Duodenal mucosa (tissue), 2 donors: Measurements from ENCODE around the gene NYAP2.

Experiments used
- H3K27ac ChIP-seq: one replicate; pipeline ENCODE4 v1.7.0; 2013; ENCODE audit warnings: low read depth, low read length
- H3K27me3 ChIP-seq, 2 donors: one replicate each; pipeline ENCODE4 v1.7.0; 2013; ENCODE audit warnings: low read length in 2 of 2, control low read depth in 1 of 2; ENCODE audit not compliant: insufficient read depth in 2 of 2, control insufficient read depth in 1 of 2
- H3K36me3 ChIP-seq, 2 donors: one replicate each; pipeline ENCODE4 v1.7.0; 2013; ENCODE audit warnings: low read length in 2 of 2, control low read depth in 1 of 2; ENCODE audit not compliant: insufficient read depth in 2 of 2, control insufficient read depth in 1 of 2
- H3K4me1 ChIP-seq, 2 donors: one replicate each; pipeline ENCODE4 v1.7.0; 2013; ENCODE audit warnings: low read length in 2 of 2, control low read depth in 1 of 2; ENCODE audit not compliant: insufficient read depth in 2 of 2, control insufficient read depth in 1 of 2
- H3K4me3 ChIP-seq, 2 donors: one replicate each; pipeline ENCODE4 v1.7.0; 2013; ENCODE audit warnings: low read length in 2 of 2, low read depth in 1 of 2
- H3K9ac ChIP-seq, 2 donors: one replicate each; pipeline ENCODE4 v1.7.0; 2013; ENCODE audit warnings: low read length in 2 of 2, low read depth in 1 of 2
- H3K9me3 ChIP-seq, 2 donors: one replicate each; pipeline ENCODE4 v1.7.0; 2013; ENCODE audit warnings: low read length in 2 of 2, control low read depth in 1 of 2; ENCODE audit not compliant: control insufficient read depth in 1 of 2

NYAP2 gene

GRCh38 chr2:225574582-225575138 is 175.2 kb downstream of the NYAP2 start:
- no peaks in the 10 kb centered on the region for H3K9me3 ChIP-seq
- H3K4me1 ChIP-seq = no peaks in the 10 kb centered on the region
- H3K27ac ChIP-seq = no peak overlapping the region
- H3K9ac ChIP-seq = no peak overlapping the region
- H3K27me3 ChIP-seq = no peaks in the 10 kb centered on the region
- no peak overlapping the region for H3K4me3 ChIP-seq
- no peaks in the 10 kb centered on the region for H3K36me3 ChIP-seq

GRCh38 chr2:225581135-225581534 is 181.6 kb downstream of the NYAP2 start:
- no peaks in the 10 kb centered on the region for H3K9me3 ChIP-seq
- H3K27ac ChIP-seq = no peak overlapping the region
- no peak overlapping the region for H3K4me3 ChIP-seq

GRCh38 chr2:225581906-225582305 is 182.4 kb downstream of the NYAP2 start:
- Histone ChIP-seq H3K27me3 (no peaks in the 10 kb centered on the region), H3K9me3 (no peaks in the 10 kb centered on the region), H3K4me3 (no peak overlapping the region), H3K4me1 (no peaks in the 10 kb centered on the region), H3K9ac (no peak overlapping the region), H3K36me3 (no peaks in the 10 kb centered on the region), H3K27ac (no peak overlapping the region)

More at GRCh38 chr2:225581135-225581534, 181.6 kb downstream of the NYAP2 start:
- Histone ChIP-seq H3K4me1 (no peaks in the 10 kb centered on the region), H3K9ac (no peak overlapping the region), H3K36me3 (no peaks in the 10 kb centered on the region), H3K27me3 (no peaks in the 10 kb centered on the region)

- no peaks in the 10 kb centered on the region for H3K27me3 ChIP-seq
- no peaks in the 10 kb centered on the region for H3K36me3 ChIP-seq
- no peak overlapping the region for H3K27ac ChIP-seq
- no peaks in the 10 kb centered on the region for H3K4me1 ChIP-seq
- no peak overlapping the region for H3K4me3 ChIP-seq
- H3K9me3 ChIP-seq = no peaks in the 10 kb centered on the region
- H3K9ac ChIP-seq = no peak overlapping the region
These were observed 183.0 kb downstream of the NYAP2 start for GRCh38 chr2:225582355-225583116.

- Histone ChIP-seq H3K9ac (no peak overlapping the region), H3K36me3 (no peaks in the 10 kb centered on the region), H3K4me1 (no peaks in the 10 kb centered on the region), H3K27me3 (no peaks in the 10 kb centered on the region), H3K27ac (no peak overlapping the region), H3K9me3 (no peaks in the 10 kb centered on the region), H3K4me3 (no peak overlapping the region)
These were observed 185.3 kb downstream of the NYAP2 start for GRCh38 chr2:225584796-225585195.

- no peaks in the 10 kb centered on the region for H3K4me1 ChIP-seq
- no peaks in the 10 kb centered on the region for H3K9me3 ChIP-seq
- no peak overlapping the region for H3K27ac ChIP-seq
These were observed 191.4 kb downstream of the NYAP2 start for GRCh38 chr2:225590932-225591331.

GRCh38 chr2:225597911-225598310 is 198.4 kb downstream of the NYAP2 start:
- no peaks in the 10 kb centered on the region for H3K36me3 ChIP-seq
- H3K27ac ChIP-seq = no peak overlapping the region
- H3K4me1 ChIP-seq = no peaks in the 10 kb centered on the region
- no peak overlapping the region for H3K9ac ChIP-seq
- no peaks in the 10 kb centered on the region for H3K27me3 ChIP-seq
- no peak overlapping the region for H3K4me3 ChIP-seq
- no peaks in the 10 kb centered on the region for H3K9me3 ChIP-seq

More at GRCh38 chr2:225590932-225591331, 191.4 kb downstream of the NYAP2 start:
- Histone ChIP-seq H3K4me3 (no peak overlapping the region), H3K27me3 (no peaks in the 10 kb centered on the region), H3K36me3 (no peaks in the 10 kb centered on the region), H3K9ac (no peak overlapping the region)

- Histone ChIP-seq H3K9me3 (no peaks in the 10 kb centered on the region), H3K4me3 (no peak overlapping the region), H3K27me3 (no peaks in the 10 kb centered on the region), H3K27ac (no peak overlapping the region), H3K36me3 (no peaks in the 10 kb centered on the region), H3K4me1 (no peaks in the 10 kb centered on the region), H3K9ac (no peak overlapping the region)
These were observed 198.9 kb downstream of the NYAP2 start for GRCh38 chr2:225598426-225598825.

GRCh38 chr2:225598897-225599296 is 199.4 kb downstream of the NYAP2 start:
- Histone ChIP-seq H3K9ac (no peak overlapping the region), H3K9me3 (no peaks in the 10 kb centered on the region), H3K4me1 (no peaks in the 10 kb centered on the region), H3K27ac (no peak overlapping the region), H3K36me3 (no peaks in the 10 kb centered on the region), H3K27me3 (no peaks in the 10 kb centered on the region), H3K4me3 (no peak overlapping the region)

GRCh38 chr2:225599856-225600255 is 200.3 kb downstream of the NYAP2 start:
- Histone ChIP-seq H3K27me3 (no peaks in the 10 kb centered on the region), H3K36me3 (no peaks in the 10 kb centered on the region), H3K4me1 (no peaks in the 10 kb centered on the region), H3K4me3 (no peak overlapping the region), H3K9ac (no peak overlapping the region), H3K27ac (no peak overlapping the region), H3K9me3 (no peaks in the 10 kb centered on the region)
